K562 (cell line): Measurements from ENCODE around the gene C17orf114.

ENCODE experiments used
- ATAC-seq: fragments of 200-7000 bp; cut with Tn5 transposase; 3 replicates; pipeline ENCODE4 v1.9.1; 2020; ENCODE audit warnings: moderate library complexity
- BruUV-seq: library from RNA; stranded (reverse); fragments of 400-500 nt; replicated peaks from 2 replicates; lab custom pipeline; 2021; lab: Mats Ljungman, UMichigan
- CTCF ChIA-PET: fragments of 300-600 bp; formaldehyde crosslinking; extraction: SDS; loops from one replicate; lab custom pipeline; 2021; ENCODE audit warnings: low intra/inter-chr PET ratio; lab: Yijun Ruan, JAX
- POLR2A ChIA-PET: fragments of 300-600, 350-650 bp; sonication (Branson Sonifier 250); formaldehyde crosslinking; extraction: SDS; loops from one replicate; lab custom pipeline; 2021; ENCODE audit warnings: antibody characterized with exemption, inconsistent platforms; lab: Yijun Ruan, JAX
- DNase-seq, 4 experiments: peaks; one replicate each; pipeline versions ENCODE4 v3.0.0 to v3.0.0-alpha.2; 2011 to 2018; ENCODE audit warnings: low spot score in 3 of 4, mixed read lengths in 3 of 4; ENCODE audit errors: extremely low read depth in 1 of 4
- FAIRE-seq: peaks from 2 replicates; lab custom pipeline; 2011; peaks lifted over from hg19 to GRCh38; lab: Jason Lieb, UNC
- H2AFZ ChIP-seq: 2 replicates; pipeline ENCODE4 v1.6.0; 2011; ENCODE audit warnings: low read depth, low read length, control low read depth, inconsistent platforms
- H3K27ac ChIP-seq: fragments of 200-600 bp; 3 replicates; pipeline ENCODE4 v1.8.0; 2011; ENCODE audit warnings: low read depth, mild to moderate bottlenecking, control low read depth, inconsistent platforms, low read length, moderate library complexity, mixed read lengths; ENCODE audit errors: extremely low read depth
- H3K27me3 ChIP-seq, 2 experiments: fragments of 300-600 bp in 1 of 2; 2 replicates in 1 of 2; 3 replicates in 1 of 2; pipeline versions ENCODE4 v1.6.0 to v1.8.0; 2011; ENCODE audit warnings: inconsistent platforms in 2 of 2, low read length in 2 of 2, mild to moderate bottlenecking in 1 of 2, mixed read lengths in 1 of 2, moderate library complexity in 1 of 2; ENCODE audit not compliant: control insufficient read depth in 2 of 2, insufficient read depth in 2 of 2
- H3K36me3 ChIP-seq: fragments of 300-600 bp; 3 replicates; pipeline ENCODE4 v1.8.0; 2011; ENCODE audit warnings: mild to moderate bottlenecking, low read length, inconsistent platforms; ENCODE audit not compliant: control insufficient read depth, insufficient read depth
- H3K4me1 ChIP-seq, 2 experiments: fragments of 200-600 bp in 1 of 2; replicated peaks in 1 of 2; 2 replicates in 1 of 2; 3 replicates in 1 of 2; pipeline versions ENCODE4 v1.5.1 to v1.8.0; 2011; ENCODE audit warnings: inconsistent platforms in 2 of 2, low read length in 2 of 2, mild to moderate bottlenecking in 1 of 2, mixed read lengths in 1 of 2, moderate library complexity in 1 of 2; ENCODE audit not compliant: control insufficient read depth in 2 of 2, insufficient read depth in 2 of 2
- H3K4me2 ChIP-seq: 2 replicates; pipeline ENCODE4 v1.6.1; 2011; ENCODE audit warnings: low read length, control low read depth, inconsistent platforms, mixed read lengths; ENCODE audit not compliant: insufficient read depth
- H3K4me3 ChIP-seq: fragments of 200-600 bp; sonication (generic), shearing (Covaris generic); 2 replicates; pipeline ENCODE4 v1.5.1; 2016; ENCODE audit warnings: control low read depth, inconsistent platforms
- H3K79me2 ChIP-seq: fragments of 200-600 bp; 3 replicates; pipeline ENCODE4 v1.8.0; 2011; ENCODE audit warnings: low read length, inconsistent platforms; ENCODE audit not compliant: control insufficient read depth, insufficient read depth
- H3K9ac ChIP-seq, 2 experiments: 2 replicates each; pipeline versions ENCODE4 v1.6.0 to v1.6.1; 2011; ENCODE audit warnings: low read depth in 2 of 2, low read length in 2 of 2, control low read depth in 1 of 2, inconsistent platforms in 1 of 2, mild to moderate bottlenecking in 1 of 2, mixed read lengths in 1 of 2; ENCODE audit not compliant: insufficient read depth in 1 of 2
- H3K9me1 ChIP-seq: one replicate; pipeline ENCODE4 v1.6.0; 2011; ENCODE audit warnings: inconsistent platforms, mild to moderate bottlenecking, low read length, moderate library complexity; ENCODE audit not compliant: control insufficient read depth, insufficient read depth
- H3K9me3 ChIP-seq: replicated peaks from 2 replicates; pipeline ENCODE4 v1.5.1; 2011; ENCODE audit warnings: low read depth, low read length, inconsistent platforms; ENCODE audit not compliant: control insufficient read depth, insufficient read depth
- H4K20me1 ChIP-seq: replicated peaks from 2 replicates; pipeline ENCODE4 v1.6.1; 2011; ENCODE audit warnings: low read length, inconsistent platforms, mixed read lengths; ENCODE audit not compliant: control insufficient read depth, insufficient read depth
- ARID3A ChIP-seq: IDR thresholded peaks from 2 replicates; pipeline ENCODE4 v1.6.1; 2012; ENCODE audit warnings: low read depth, low read length, improper control_type of control experiment, borderline replicate concordance
- CBX3 ChIP-seq, 2 experiments: IDR thresholded peaks; 1 replicate in 1 of 2; 2 replicates in 1 of 2; pipeline ENCODE4 v1.6.1; 2012; ENCODE audit warnings: inconsistent platforms in 2 of 2, low read length in 2 of 2, borderline replicate concordance in 1 of 2, control low read depth in 1 of 2
- KAT8 ChIP-seq: fragments of 450-650 bp; IDR thresholded peaks from 2 replicates; pipeline ENCODE4 v1.6.1; 2016; ENCODE audit warnings: low read depth, mild to moderate bottlenecking
- LEF1 ChIP-seq: fragments of 450-650 bp; IDR thresholded peaks from 2 replicates; pipeline ENCODE4 v1.6.1; 2016; ENCODE audit warnings: mild to moderate bottlenecking
- MAFF ChIP-seq: IDR thresholded peaks from 2 replicates; pipeline ENCODE4 v1.6.1; 2012; ENCODE audit warnings: low read length, improper control_type of control experiment
- MBD2 ChIP-seq: sonication (generic); IDR thresholded peaks from 2 replicates; pipeline ENCODE4 v1.6.1; 2016; ENCODE audit warnings: low read depth, borderline replicate concordance
- NFATC3 ChIP-seq: fragments of 450-650 bp; IDR thresholded peaks from 2 replicates; pipeline ENCODE4 v1.6.1; 2017; ENCODE audit warnings: mild to moderate bottlenecking
- OTX1 ChIP-seq: fragments of 450-650 bp; formaldehyde crosslinking; IDR thresholded peaks from 2 replicates; pipeline ENCODE4 v1.4.0; 2022; ENCODE audit warnings: mild to moderate bottlenecking
- POLR2H ChIP-seq: IDR thresholded peaks from 2 replicates; pipeline ENCODE4 v1.6.1; 2016; ENCODE audit warnings: missing genetic modification characterization, low read depth, mild to moderate bottlenecking, control low read depth, missing compliant biosample characterization, moderate library complexity
- RBBP5 ChIP-seq: fragments of 200-600 bp; sonication (generic); IDR thresholded peaks from 2 replicates; pipeline ENCODE4 v1.6.1; 2012; ENCODE audit warnings: borderline replicate concordance, mild to moderate bottlenecking, low read length, control low read depth, inconsistent platforms; ENCODE audit not compliant: insufficient read depth, poor library complexity, severe bottlenecking
- SNIP1 ChIP-seq: fragments of 450-650 bp; IDR thresholded peaks from 2 replicates; pipeline ENCODE4 v1.7.1; 2017; ENCODE audit warnings: low read depth, mild to moderate bottlenecking
- TBP ChIP-seq: optimal IDR thresholded peaks from 2 replicates; pipeline ENCODE3; 2011; ENCODE audit warnings: low read depth, low read length, improper control_type of control experiment
- U2AF1 ChIP-seq: fragments of 200-400 bp; formaldehyde crosslinking; optimal IDR thresholded peaks from 2 replicates; pipeline ENCODE3; 2017; ENCODE audit warnings: mild to moderate bottlenecking, low read depth, low read length, moderate library complexity
- ZBTB7A ChIP-seq: IDR thresholded peaks from 2 replicates; pipeline ENCODE4 v1.6.1; 2011; ENCODE audit warnings: low read depth, mild to moderate bottlenecking, low read length, moderate library complexity, borderline replicate concordance; ENCODE audit not compliant: control insufficient read depth
- ZHX1 ChIP-seq: fragments of 150-350 bp; conservative IDR thresholded peaks from 2 replicates; pipeline ENCODE4 v1.6.1; 2014; ENCODE audit warnings: low read length
- ZNF121 ChIP-seq: sonication (generic); formaldehyde crosslinking; conservative IDR thresholded peaks from 2 replicates; pipeline ENCODE4 v1.8.0; 2022; ENCODE audit warnings: missing genetic modification reagents
- ZNF133 ChIP-seq: fragments of 250-450 bp; sonication (Bioruptor Pico); IDR thresholded peaks from 2 replicates; pipeline ENCODE4 v1.4.0; 2020; ENCODE audit warnings: mild to moderate bottlenecking
- ZNF408 ChIP-seq: fragments of 250-450 bp; sonication (Bioruptor Pico); IDR thresholded peaks from 2 replicates; pipeline ENCODE4 v1.4.0; 2020; ENCODE audit warnings: low read depth, mild to moderate bottlenecking, moderate library complexity
- ZNF830 ChIP-seq: fragments of 250-450 bp; sonication (Bioruptor Pico); IDR thresholded peaks from 2 replicates; pipeline ENCODE4 v1.5.0; 2021; ENCODE audit warnings: mild to moderate bottlenecking
- WGBS: fragments of 100-300 bp; shearing (Covaris generic); methylation state at CpG from one replicate; pipeline ENCODE4 v1.1.6; 2016; ENCODE audit warnings: low coverage, mixed read lengths; ENCODE audit not compliant: insufficient coverage; ENCODE audit errors: missing lambda C conversion rate; 5-methylcytosine and 5-hydroxymethylcytosine counted together
- in situ Hi-C: fragments of 300-500 bp; cut with MboI; formaldehyde crosslinking; loops from 4 replicates; pipeline ENCODE4 v1.15.0; 2018; ENCODE audit warnings: inconsistent platforms, mixed read lengths
- intact Hi-C: fragments of 100-400 bp; cut with micrococcal nuclease; formaldehyde crosslinking; loops from 2 replicates; pipeline ENCODE4 v1.14.2; 2022

Gene C17orf114

GRCh38 chr17:4812690-4813089 lies 10.6 kb upstream of the C17orf114 start:
- ATAC-seq (no peak), FAIRE-seq (no peak), DNase-seq (no peak)
- Histone ChIP-seq H3K9me3 (no peaks in the 10 kb centered on the region), H2AFZ (no peak overlapping the region), H3K27ac (no peak overlapping the region), H3K9ac (no peak overlapping the region), H3K9me1 (no peaks in the 10 kb centered on the region), H3K4me1 (peaks cover 0 to 9% of the 10 kb centered on the region in 2 experiments; a peak in 3 of 5 replicates), H3K79me2 (no peaks in the 10 kb centered on the region), H4K20me1 (no peaks in the 10 kb centered on the region; the same call in 1 of the 2 replicates), H3K4me3 (no peak overlapping the region), H3K4me2 (no peak overlapping the region), H3K27me3 (no peaks in the 10 kb centered on the region), H3K36me3 (no peaks in the 10 kb centered on the region)
- no TSS peak for BruUV-seq
- ChIA-PET CTCF (no interaction called here), POLR2A (no interaction called here)
- in situ Hi-C loops, result no loop called here
- intact Hi-C loops, result no loop called here
- WGBS, result 53% methylated on average over 5 of the region's 7 CpGs
- no peak for TF ChIP-seq ZNF408 (CRISPR knock-in tag)
- TF ChIP-seq NFATC3, result no peak
- no peak for TF ChIP-seq KAT8
- no peak for TF ChIP-seq ZHX1
- no peak for TF ChIP-seq MBD2
- no peak for TF ChIP-seq U2AF1
- TF ChIP-seq ZNF121 (CRISPR knock-in tag), result no peak
- no peak for TF ChIP-seq RBBP5
- no peak for TF ChIP-seq CBX3 (IDR thresholded peaks at IDR 0.05; ENCODE audit: borderline replicate concordance in 1 of 2, low read length in 2 of 2)
- TF ChIP-seq ZNF133 (CRISPR knock-in tag), result no peak
- TF ChIP-seq ARID3A, result no peak
- TF ChIP-seq ZBTB7A, result no peak
- no peak for TF ChIP-seq OTX1 (CRISPR knock-in tag)
- no peak for TF ChIP-seq TBP
- no peak for TF ChIP-seq MAFF
- no peak for TF ChIP-seq LEF1
- TF ChIP-seq POLR2H (tag), result no peak
- no peak for TF ChIP-seq ZNF830
- no peak for TF ChIP-seq SNIP1
